PC-9 (cell line): ENCODE results near the gene USP24. TPM values are rescaled to one million over a fixed set of nuclear protein-coding genes. Genes with fewer than 3 reads are reported as not detected.
A peak's percentile ranks its signal among the peaks of the same experiment; 100 is the strongest.

Experiments
- BruUV-seq: library from RNA; stranded (reverse); fragments of 400-500 nt; replicated peaks from 2 replicates; lab custom pipeline; 2021; lab: Mats Ljungman, UMichigan
- CTCF ChIA-PET: fragments of 300-600 bp; sonication (Branson Sonifier 250); formaldehyde crosslinking; loops from one replicate; lab custom pipeline; 2022; ENCODE audit warnings: antibody characterized with exemption; lab: Charles Lee
- POLR2A ChIA-PET: fragments of 300-600 bp; sonication (Branson Sonifier 250); formaldehyde crosslinking; loops from one replicate; lab custom pipeline; 2022; ENCODE audit warnings: antibody characterized with exemption; ENCODE audit not compliant: unreplicated experiment; lab: Charles Lee
- DNase-seq, 2 experiments: peaks; one replicate each; pipeline versions ENCODE4 v3.0.0 to v3.0.0-alpha.2; 2015 to 2022; ENCODE audit warnings: mixed read lengths in 1 of 2
- H2AFZ ChIP-seq: fragments of 200-600 bp; sonication (generic); 2 replicates; pipeline ENCODE4 v1.8.1; 2017; ENCODE audit warnings: antibody characterized with exemption
- H3F3A ChIP-seq: fragments of 200-600 bp; sonication (generic); 2 replicates; pipeline ENCODE4 v1.8.1; 2017; ENCODE audit warnings: antibody characterized with exemption, mild to moderate bottlenecking, low read depth; ENCODE audit not compliant: insufficient read depth
- H3K27ac ChIP-seq: fragments of 200-600 bp; sonication (generic); 2 replicates; pipeline ENCODE4 v1.6.1; 2016; ENCODE audit warnings: mixed run types
- H3K27me3 ChIP-seq: fragments of 200-600 bp; sonication (generic); 2 replicates; pipeline ENCODE4 v1.6.1; 2016; ENCODE audit warnings: low read depth, mixed run types; ENCODE audit not compliant: insufficient read depth
- H3K36me3 ChIP-seq: fragments of 200-600 bp; sonication (generic); 2 replicates; pipeline ENCODE4 v1.6.1; 2016; ENCODE audit warnings: low read depth, mixed run types
- H3K4me1 ChIP-seq: fragments of 200-600 bp; sonication (generic); replicated peaks from 2 replicates; pipeline ENCODE4 v1.6.1; 2016; ENCODE audit warnings: mixed run types; ENCODE audit not compliant: insufficient read depth
- H3K4me2 ChIP-seq: fragments of 200-600 bp; sonication (generic); 2 replicates; pipeline ENCODE4 v1.6.1; 2017; ENCODE audit warnings: mixed run types
- H3K4me3 ChIP-seq: fragments of 200-600 bp; sonication (generic); 2 replicates; pipeline ENCODE4 v1.6.1; 2016; ENCODE audit warnings: mixed run types
- H3K79me2 ChIP-seq: fragments of 200-600 bp; sonication (generic); 2 replicates; pipeline ENCODE4 v1.6.1; 2017; ENCODE audit warnings: low read depth, mixed run types
- H3K9me2 ChIP-seq: fragments of 200-600 bp; sonication (generic); 2 replicates; pipeline ENCODE4 v1.8.1; 2017; ENCODE audit warnings: mild to moderate bottlenecking; ENCODE audit not compliant: insufficient read depth
- H3K9me3 ChIP-seq: fragments of 200-600 bp; sonication (generic); 2 replicates; pipeline ENCODE4 v1.8.1; 2016; ENCODE audit warnings: low read depth; ENCODE audit not compliant: insufficient read depth
- H4K20me1 ChIP-seq: fragments of 200-600 bp; sonication (generic); 2 replicates; pipeline ENCODE4 v1.8.1; 2017; ENCODE audit not compliant: insufficient read depth
- CTCF ChIP-seq: fragments of 200-600 bp; sonication (generic); conservative IDR thresholded peaks from 2 replicates; pipeline ENCODE4 v1.6.1; 2017; ENCODE audit warnings: mixed run types, antibody characterized with exemption, mild to moderate bottlenecking, moderate library complexity
- EZH2 ChIP-seq: fragments of 200-600 bp; sonication (generic); IDR thresholded peaks from 2 replicates; pipeline ENCODE4 v1.8.0; 2017; ENCODE audit warnings: antibody characterized with exemption, low read depth
- intact Hi-C: fragments of 100-400 bp; cut with micrococcal nuclease; formaldehyde crosslinking; loops from one replicate; pipeline ENCODE4 v1.10.0; 2022; ENCODE audit not compliant: unreplicated experiment
- total RNA-seq: library from RNA; stranded (reverse); gene quantifications from 2 replicates; pipeline ENCODE4 v1.2.3, GENCODE V29; 2021

USP24 gene
- total RNA-seq, 1 experiment from 2014 or later, result 61.0 TPM

GRCh38 chr1:55244476-55245099 lies 29.4 kb upstream of the USP24 start:
- H3K4me2 ChIP-seq, result peak overlapping the region; percentile 75
- no peaks in the 10 kb centered on the region for H3K9me2 ChIP-seq
- H3K27me3 ChIP-seq, result no peaks in the 10 kb centered on the region
- H3K27ac ChIP-seq, result peak overlapping the region; percentile 96
- H3K4me1 ChIP-seq, result peaks cover 57% of the 10 kb centered on the region
- TSS peak; percentile 60 for BruUV-seq
- TF ChIP-seq CTCF, result no peak
- no peaks in the 10 kb centered on the region for H3K79me2 ChIP-seq
- no peaks in the 10 kb centered on the region for H4K20me1 ChIP-seq
- no peaks in the 10 kb centered on the region for H3K9me3 ChIP-seq
- ChIA-PET POLR2A (interaction anchor here (0.6 to 0.9 kb wide), 5 partner anchors 8 to 1696 kb away, joined by 3 to 13 read pairs (median 5); no protein-coding TSS in a partner anchor), CTCF (no interaction called here)
- DNase-seq, result peak; percentile 39 to 86
- no peaks in the 10 kb centered on the region for H3K36me3 ChIP-seq
- intact Hi-C loops, result loop anchor here (2.0 kb wide), 1 partner anchor 30 kb away; the partner anchor contains the start of gene USP24
- H3K4me3 ChIP-seq, result peak overlapping the region; percentile 23; the same call in 1 of the 2 replicates
- peaks cover 37% of the 10 kb centered on the region for H3F3A ChIP-seq
- H2AFZ ChIP-seq, result no peak overlapping the region

GRCh38 chr1:55243655-55244054 lies 28.5 kb upstream of the USP24 start:
- ChIA-PET CTCF (no interaction called here), POLR2A (interaction anchor here (0.7 kb wide), 1 partner anchor 18 kb away, joined by 4 read pairs; no protein-coding TSS in a partner anchor)
- H3K9me2 ChIP-seq, result no peaks in the 10 kb centered on the region
- intact Hi-C loops, result loop anchor here (2.0 kb wide), 1 partner anchor 29 kb away; the partner anchor contains the start of gene USP24
- no TSS peak for BruUV-seq
- TF ChIP-seq EZH2 (no peak), CTCF (no peak)
- H3K4me1 ChIP-seq, result peaks cover 57% of the 10 kb centered on the region
- H3K27ac ChIP-seq, result peak overlapping the region; percentile 96
- DNase-seq, result no peak
- H4K20me1 ChIP-seq, result no peaks in the 10 kb centered on the region
- H3K36me3 ChIP-seq, result no peaks in the 10 kb centered on the region
- H3K79me2 ChIP-seq, result no peaks in the 10 kb centered on the region
- no peak overlapping the region for H3K4me3 ChIP-seq
- H3K9me3 ChIP-seq, result no peaks in the 10 kb centered on the region
- peak overlapping the region; percentile 75 for H3K4me2 ChIP-seq
- H2AFZ ChIP-seq, result no peak overlapping the region
- H3F3A ChIP-seq, result peaks cover 37% of the 10 kb centered on the region
- no peaks in the 10 kb centered on the region for H3K27me3 ChIP-seq

- CTCF ChIA-PET, result no interaction called here
- intact Hi-C loops, result no loop called here
- Histone ChIP-seq H3K27ac (no peak overlapping the region), H3K4me2 (no peak overlapping the region), H3K36me3 (no peaks in the 10 kb centered on the region), H2AFZ (no peak overlapping the region), H3K9me2 (no peaks in the 10 kb centered on the region), H3K79me2 (no peaks in the 10 kb centered on the region), H3F3A (peaks cover 19% of the 10 kb centered on the region), H3K9me3 (no peaks in the 10 kb centered on the region), H3K4me3 (no peak overlapping the region), H3K4me1 (peaks cover 39% of the 10 kb centered on the region), H3K27me3 (no peaks in the 10 kb centered on the region), H4K20me1 (no peaks in the 10 kb centered on the region)
- POLR2A ChIA-PET, result interaction anchor here (0.6 kb wide), 1 partner anchor 17 kb away, joined by 7 read pairs; no protein-coding TSS in a partner anchor
- no TSS peak for BruUV-seq
- no peak for DNase-seq
- TF ChIP-seq CTCF, result no peak
- TF ChIP-seq EZH2, result no peak
Measured at GRCh38 chr1:55239548-55239947, 24.4 kb upstream of the USP24 start.
